HEK293 (cell line): Measurements from ENCODE around the gene GRM4.

Experiments used
- GLIS2 ChIP-seq: fragments of 450-650 bp; formaldehyde crosslinking; IDR thresholded peaks from 2 replicates; pipeline ENCODE4 v1.5.1; 2016; ENCODE audit warnings: missing biosample characterization, missing genetic modification characterization
- OSR2 ChIP-seq: fragments of 450-650 bp; formaldehyde crosslinking; IDR thresholded peaks from 2 replicates; pipeline ENCODE4 v1.5.1; 2016; ENCODE audit warnings: missing biosample characterization, missing genetic modification characterization
- PRDM2 ChIP-seq: fragments of 450-650 bp; formaldehyde crosslinking; IDR thresholded peaks from 2 replicates; pipeline ENCODE4 v1.5.1; 2016; ENCODE audit warnings: missing biosample characterization, missing genetic modification characterization, borderline replicate concordance
- ZNF114 ChIP-seq: fragments of 450-650 bp; formaldehyde crosslinking; IDR thresholded peaks from 2 replicates; pipeline ENCODE4 v1.5.0; 2017; ENCODE audit warnings: missing biosample characterization, missing genetic modification characterization
- ZNF362 ChIP-seq: fragments of 450-650 bp; formaldehyde crosslinking; IDR thresholded peaks from 2 replicates; pipeline ENCODE4 v1.5.1; 2016; ENCODE audit warnings: missing biosample characterization, missing genetic modification characterization
- ZNF529 ChIP-seq: fragments of 450-650 bp; formaldehyde crosslinking; IDR thresholded peaks from 2 replicates; pipeline ENCODE4 v1.5.1; 2017; ENCODE audit warnings: missing genetic modification characterization, missing biosample characterization; ENCODE audit not compliant: insufficient replicate concordance
- TF ChIP-seq, protein P1 (sequence below): fragments of 450-650 bp; formaldehyde crosslinking; IDR thresholded peaks from 2 replicates; pipeline ENCODE4 v1.5.1; 2016; ENCODE audit warnings: missing biosample characterization, missing genetic modification characterization
- TF ChIP-seq, protein P2 (sequence below): fragments of 450-650 bp; IDR thresholded peaks from 2 replicates; pipeline ENCODE4 v1.5.1; 2018; ENCODE audit warnings: missing biosample characterization, missing genetic modification characterization

DNA sequence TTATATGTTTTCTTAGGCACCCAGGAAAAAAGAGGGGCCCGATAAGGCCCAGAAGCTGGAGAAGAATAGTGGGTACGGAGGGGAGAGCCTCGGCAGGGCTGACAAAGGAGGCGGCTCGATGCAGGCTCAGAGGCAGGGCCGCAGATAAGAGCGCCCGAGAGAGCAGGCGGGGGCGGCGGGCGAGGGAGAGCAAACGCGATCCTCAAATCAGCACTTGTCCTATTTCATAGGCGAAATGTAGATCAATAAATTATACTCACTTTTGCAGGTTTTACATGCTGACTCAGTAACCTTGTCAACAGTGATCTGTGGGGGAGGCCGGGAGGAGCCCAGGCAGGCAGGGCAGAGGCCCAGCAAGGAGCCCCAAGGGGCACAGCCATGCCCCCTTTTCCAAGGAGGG lies 42.6 kb downstream of the GRM4 start:
- TF ChIP-seq, protein P1, sequence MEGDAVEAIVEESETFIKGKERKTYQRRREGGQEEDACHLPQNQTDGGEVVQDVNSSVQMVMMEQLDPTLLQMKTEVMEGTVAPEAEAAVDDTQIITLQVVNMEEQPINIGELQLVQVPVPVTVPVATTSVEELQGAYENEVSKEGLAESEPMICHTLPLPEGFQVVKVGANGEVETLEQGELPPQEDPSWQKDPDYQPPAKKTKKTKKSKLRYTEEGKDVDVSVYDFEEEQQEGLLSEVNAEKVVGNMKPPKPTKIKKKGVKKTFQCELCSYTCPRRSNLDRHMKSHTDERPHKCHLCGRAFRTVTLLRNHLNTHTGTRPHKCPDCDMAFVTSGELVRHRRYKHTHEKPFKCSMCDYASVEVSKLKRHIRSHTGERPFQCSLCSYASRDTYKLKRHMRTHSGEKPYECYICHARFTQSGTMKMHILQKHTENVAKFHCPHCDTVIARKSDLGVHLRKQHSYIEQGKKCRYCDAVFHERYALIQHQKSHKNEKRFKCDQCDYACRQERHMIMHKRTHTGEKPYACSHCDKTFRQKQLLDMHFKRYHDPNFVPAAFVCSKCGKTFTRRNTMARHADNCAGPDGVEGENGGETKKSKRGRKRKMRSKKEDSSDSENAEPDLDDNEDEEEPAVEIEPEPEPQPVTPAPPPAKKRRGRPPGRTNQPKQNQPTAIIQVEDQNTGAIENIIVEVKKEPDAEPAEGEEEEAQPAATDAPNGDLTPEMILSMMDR (tag by site-specific recombination): no peak
- TF ChIP-seq ZNF362 (no peak), GLIS2 (tag by site-specific recombination) (no peak), OSR2 (tag by site-specific recombination) (no peak), ZNF529 (tag by site-specific recombination) (no peak), ZNF114 (tag by site-specific recombination) (no peak), PRDM2 (no peak)
- TF ChIP-seq, protein P2, sequence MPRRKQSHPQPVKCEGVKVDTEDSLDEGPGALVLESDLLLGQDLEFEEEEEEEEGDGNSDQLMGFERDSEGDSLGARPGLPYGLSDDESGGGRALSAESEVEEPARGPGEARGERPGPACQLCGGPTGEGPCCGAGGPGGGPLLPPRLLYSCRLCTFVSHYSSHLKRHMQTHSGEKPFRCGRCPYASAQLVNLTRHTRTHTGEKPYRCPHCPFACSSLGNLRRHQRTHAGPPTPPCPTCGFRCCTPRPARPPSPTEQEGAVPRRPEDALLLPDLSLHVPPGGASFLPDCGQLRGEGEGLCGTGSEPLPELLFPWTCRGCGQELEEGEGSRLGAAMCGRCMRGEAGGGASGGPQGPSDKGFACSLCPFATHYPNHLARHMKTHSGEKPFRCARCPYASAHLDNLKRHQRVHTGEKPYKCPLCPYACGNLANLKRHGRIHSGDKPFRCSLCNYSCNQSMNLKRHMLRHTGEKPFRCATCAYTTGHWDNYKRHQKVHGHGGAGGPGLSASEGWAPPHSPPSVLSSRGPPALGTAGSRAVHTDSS (tag by site-specific recombination): no peak
